NB4 (cell line): ENCODE results near the gene USP48.
"Not testable (repeated sequence)": the region's sequence is repeated elsewhere in the genome, so short reads cannot be mapped to it uniquely, and the experiment has no call there.

Experiments
- DNase-seq: peaks from one replicate; pipeline ENCODE4 v3.0.0; 2010; ENCODE audit warnings: low read depth
- H3K4me3 ChIP-seq: one replicate; pipeline ENCODE4 v1.5.1; 2011; ENCODE audit warnings: mild to moderate bottlenecking, low read depth, low read length, moderate library complexity
- MYC ChIP-seq: IDR thresholded peaks from 2 replicates; pipeline ENCODE4 v1.6.1; 2011; ENCODE audit warnings: low read depth, low read length
- POLR2A ChIP-seq: IDR thresholded peaks from 2 replicates; pipeline ENCODE4 v1.6.1; 2011; ENCODE audit warnings: mild to moderate bottlenecking; ENCODE audit not compliant: insufficient read length; ENCODE audit errors: extremely low read depth
- TF ChIP-seq, protein P1 (sequence below): IDR thresholded peaks from one replicate; pipeline ENCODE4 v1.5.1; 2012; ENCODE audit warnings: low read depth, low read length
- TF ChIP-seq, protein P2 (sequence below): IDR thresholded peaks from 2 replicates; pipeline ENCODE4 v1.6.1; 2011; ENCODE audit warnings: low read depth, low read length

The USP48 gene

DNA sequence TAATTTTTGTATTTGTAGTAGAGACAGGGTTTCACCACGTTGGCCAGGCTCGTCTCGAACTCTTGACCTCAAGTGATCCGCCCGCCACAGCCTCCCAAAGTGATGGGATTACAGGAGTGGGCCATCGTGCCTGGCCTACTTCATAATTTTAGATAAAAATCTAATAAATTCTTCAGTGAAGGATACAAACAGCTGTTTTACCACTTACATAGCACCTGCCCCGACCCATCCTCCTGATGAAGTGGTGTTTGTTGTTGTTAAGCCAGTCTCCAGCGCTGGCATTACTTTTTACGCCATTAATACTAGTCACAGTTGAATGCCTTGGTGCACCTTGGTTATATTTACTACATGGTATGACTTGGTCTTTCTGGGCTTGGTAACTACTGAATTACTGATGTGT lies 101.5 kb downstream of the USP48 start:
- no peak for DNase-seq
- no peak for TF ChIP-seq POLR2A
- no peak overlapping the region for H3K4me3 ChIP-seq

DNA sequence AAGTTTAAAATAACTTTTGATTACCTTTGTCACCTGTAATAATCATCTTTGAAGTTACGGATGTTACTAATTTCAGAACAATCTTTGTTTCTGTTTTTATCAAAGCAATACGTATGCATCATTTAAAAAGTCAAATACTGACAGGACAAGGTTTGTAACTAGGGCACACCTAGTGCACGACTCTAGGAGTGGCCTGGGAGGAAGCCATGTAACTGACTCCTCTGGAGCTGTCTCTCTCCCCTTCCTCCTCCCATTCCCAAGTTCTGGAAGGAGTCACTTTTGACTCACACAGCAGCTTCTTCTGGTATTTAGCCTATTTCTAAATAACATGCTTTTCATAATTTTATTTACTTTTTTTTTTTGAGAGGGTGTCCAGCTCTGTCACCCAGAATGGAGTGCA lies 102.0 kb downstream of the USP48 start:
- no peak for DNase-seq
- no peak overlapping the region for H3K4me3 ChIP-seq
- TF ChIP-seq, protein P1, sequence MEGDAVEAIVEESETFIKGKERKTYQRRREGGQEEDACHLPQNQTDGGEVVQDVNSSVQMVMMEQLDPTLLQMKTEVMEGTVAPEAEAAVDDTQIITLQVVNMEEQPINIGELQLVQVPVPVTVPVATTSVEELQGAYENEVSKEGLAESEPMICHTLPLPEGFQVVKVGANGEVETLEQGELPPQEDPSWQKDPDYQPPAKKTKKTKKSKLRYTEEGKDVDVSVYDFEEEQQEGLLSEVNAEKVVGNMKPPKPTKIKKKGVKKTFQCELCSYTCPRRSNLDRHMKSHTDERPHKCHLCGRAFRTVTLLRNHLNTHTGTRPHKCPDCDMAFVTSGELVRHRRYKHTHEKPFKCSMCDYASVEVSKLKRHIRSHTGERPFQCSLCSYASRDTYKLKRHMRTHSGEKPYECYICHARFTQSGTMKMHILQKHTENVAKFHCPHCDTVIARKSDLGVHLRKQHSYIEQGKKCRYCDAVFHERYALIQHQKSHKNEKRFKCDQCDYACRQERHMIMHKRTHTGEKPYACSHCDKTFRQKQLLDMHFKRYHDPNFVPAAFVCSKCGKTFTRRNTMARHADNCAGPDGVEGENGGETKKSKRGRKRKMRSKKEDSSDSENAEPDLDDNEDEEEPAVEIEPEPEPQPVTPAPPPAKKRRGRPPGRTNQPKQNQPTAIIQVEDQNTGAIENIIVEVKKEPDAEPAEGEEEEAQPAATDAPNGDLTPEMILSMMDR, result no peak
- TF ChIP-seq POLR2A, result no peak
- TF ChIP-seq, protein P2, sequence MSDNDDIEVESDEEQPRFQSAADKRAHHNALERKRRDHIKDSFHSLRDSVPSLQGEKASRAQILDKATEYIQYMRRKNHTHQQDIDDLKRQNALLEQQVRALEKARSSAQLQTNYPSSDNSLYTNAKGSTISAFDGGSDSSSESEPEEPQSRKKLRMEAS, result no peak
- no peak for TF ChIP-seq MYC

DNA sequence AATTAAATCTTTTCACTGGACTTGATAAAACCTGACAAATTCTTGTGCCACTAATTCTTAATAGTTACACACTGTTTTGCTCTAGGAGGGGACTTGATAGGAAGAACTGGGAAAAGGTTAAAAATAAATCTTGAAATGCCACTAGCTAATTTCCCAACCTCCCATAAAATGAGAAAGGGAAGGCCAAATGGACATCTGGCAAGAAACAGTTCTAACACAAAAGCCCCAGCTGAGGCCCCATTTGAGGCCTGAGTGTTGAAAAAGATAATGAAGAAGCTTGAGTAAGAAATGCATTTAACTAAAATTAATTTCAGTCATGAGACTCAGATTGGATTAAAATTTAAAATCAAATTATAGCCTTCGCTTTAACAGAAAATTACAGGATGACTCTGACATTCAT lies 102.6 kb downstream of the USP48 start:
- no peak for DNase-seq
- TF ChIP-seq MYC, result no peak
- TF ChIP-seq, protein P2, result no peak
- TF ChIP-seq, protein P1, result no peak
- H3K4me3 ChIP-seq, result no peak overlapping the region

DNA sequence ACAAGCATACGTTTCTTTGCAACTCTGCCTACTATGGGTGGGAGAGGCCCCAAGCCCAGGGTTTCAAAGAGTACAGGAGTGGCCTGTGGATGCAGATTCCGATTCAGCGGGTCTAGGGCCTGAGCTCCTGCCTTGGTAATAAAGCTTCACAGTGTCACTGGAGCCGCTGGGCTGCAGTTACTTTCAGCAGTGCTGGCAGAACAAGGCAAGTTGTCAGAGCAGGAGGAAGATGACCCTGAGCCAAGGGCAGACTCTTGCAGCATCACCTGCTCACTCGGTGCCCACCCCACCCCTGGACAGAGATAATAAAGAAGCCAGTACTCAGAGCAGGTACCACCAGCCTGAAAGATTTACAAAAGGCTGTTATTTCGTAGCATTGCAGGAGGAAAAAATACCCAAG lies 105.8 kb downstream of the USP48 start:
- no peak overlapping the region for H3K4me3 ChIP-seq
- TF ChIP-seq MYC, result no peak
- no peak for TF ChIP-seq POLR2A
- DNase-seq, result no peak

DNA sequence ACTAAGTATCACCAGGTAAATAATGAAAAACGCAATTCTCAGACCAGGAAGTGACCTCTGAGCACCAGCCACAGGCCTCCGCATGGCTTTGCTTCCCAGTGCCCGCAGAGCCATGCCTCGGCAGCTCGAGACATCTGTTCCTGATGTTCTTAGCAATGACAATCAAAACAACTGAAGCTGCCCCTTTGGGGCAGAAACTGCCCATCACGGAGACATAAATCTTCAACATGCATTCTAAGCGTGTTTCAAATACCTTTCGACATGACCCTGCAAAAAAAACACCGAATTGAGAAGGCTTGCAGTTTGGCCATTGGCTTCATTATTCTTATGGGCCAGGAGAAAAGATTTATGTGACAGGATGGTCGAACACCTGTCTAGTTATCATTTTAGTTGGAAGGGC lies 108.0 kb downstream of the USP48 start:
- TF ChIP-seq POLR2A, result no peak
- no peak for TF ChIP-seq MYC
- TF ChIP-seq, protein P2, result no peak
- TF ChIP-seq, protein P1, result no peak
- no peak overlapping the region for H3K4me3 ChIP-seq
- no peak for DNase-seq

DNA sequence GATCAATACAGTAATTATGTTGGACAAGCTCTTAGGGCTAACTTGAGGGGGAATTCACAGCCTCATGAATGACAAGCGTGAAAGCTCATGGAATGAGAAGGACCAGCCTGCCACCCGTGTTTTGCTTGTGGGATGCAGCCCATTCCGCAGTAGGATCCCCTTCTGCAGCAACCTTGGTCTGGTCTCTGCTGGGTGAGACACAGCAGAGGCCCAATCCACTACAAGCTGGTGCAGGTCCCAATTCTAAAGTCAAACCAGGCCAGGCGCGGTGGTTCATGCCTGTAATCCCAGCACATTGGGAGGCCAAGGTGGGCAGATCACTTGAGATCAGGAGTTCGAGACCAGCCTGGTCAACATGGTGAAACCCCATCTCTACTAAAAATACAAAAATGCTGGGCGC lies 109.1 kb downstream of the USP48 start:
- not testable (repeated sequence) for DNase-seq, H3K4me3 ChIP-seq

DNA sequence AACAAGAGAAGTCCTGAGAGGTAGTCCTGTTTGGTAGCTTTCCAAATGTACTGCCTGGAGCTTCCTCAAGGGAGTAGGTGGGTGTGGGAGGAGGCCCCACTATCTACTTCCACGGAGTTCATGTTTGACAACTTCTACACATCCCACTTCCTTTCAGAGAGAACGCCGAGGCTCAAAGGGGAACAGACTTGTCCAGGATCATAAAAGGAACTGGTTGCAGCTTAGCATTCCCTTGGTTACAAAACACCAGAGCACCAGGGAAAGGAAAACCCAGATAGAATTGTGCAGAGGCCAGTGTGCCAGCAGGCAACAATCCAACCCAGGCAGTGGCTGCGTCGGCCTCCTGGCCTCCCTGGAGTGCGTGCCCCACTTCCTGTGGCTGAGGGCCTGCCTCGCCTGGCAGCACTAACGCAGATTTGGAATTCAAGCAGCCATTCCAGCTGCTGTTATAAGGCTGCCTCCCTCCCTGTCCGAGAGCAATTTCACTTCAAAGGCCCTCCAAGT lies 109.6 kb downstream of the USP48 start:
- H3K4me3 ChIP-seq, result no peak overlapping the region
- TF ChIP-seq, protein P2, result no peak
- TF ChIP-seq, protein P1, result no peak
- TF ChIP-seq POLR2A (no peak), MYC (no peak)
- DNase-seq, result peak; percentile 54
